Upper lobe of left lung (tissue), 6 donors: ENCODE measurements around the gene MRC2. TPM values are rescaled to one million over a fixed set of nuclear protein-coding genes. Genes with fewer than 3 reads are reported as not detected.

ENCODE experiments used
- ATAC-seq, 2 donors: fragments of 200-7000 bp; cut with Tn5 transposase; one replicate each; pipeline ENCODE4 v1.9.1; 2022; ENCODE audit warnings: mild to moderate bottlenecking in 2 of 2, moderate library complexity in 2 of 2; ENCODE audit not compliant: low FRiP score in 2 of 2
- DNase-seq, 2 donors: peaks; one replicate each; pipeline ENCODE4 v3.0.0-alpha.2; 2019 to 2020
- H3K27ac ChIP-seq, 4 donors: fragments of 200-600 bp; sonication (generic); one replicate each; pipeline ENCODE4 v1.5.1; 2016 to 2019
- H3K27me3 ChIP-seq, 4 donors: fragments of 200-600 bp; sonication (generic); one replicate each; pipeline ENCODE4 v1.5.1; 2017 to 2019
- H3K36me3 ChIP-seq, 4 donors: fragments of 200-600 bp; sonication (generic); one replicate each; pipeline ENCODE4 v1.5.1; 2016 to 2019
- H3K4me1 ChIP-seq, 4 donors: fragments of 200-600 bp; sonication (generic); one replicate each; pipeline ENCODE4 v1.5.1; 2018 to 2019
- H3K4me3 ChIP-seq, 4 donors: fragments of 200-600 bp; sonication (generic); one replicate each; pipeline ENCODE4 v1.5.1; 2017 to 2019; ENCODE audit warnings: mild to moderate bottlenecking in 2 of 4, moderate library complexity in 1 of 4
- H3K9me3 ChIP-seq, 4 donors: fragments of 200-600 bp; sonication (generic); one replicate each; pipeline ENCODE4 v1.5.1; 2018 to 2019
- EP300 ChIP-seq, 4 donors: sonication (generic); formaldehyde crosslinking; IDR thresholded peaks; one replicate each; pipeline ENCODE4 v1.5.1; 2017; ENCODE audit warnings: antibody characterized with exemption in 4 of 4, control low read depth in 2 of 4
- POLR2A ChIP-seq, 4 donors: fragments of 450-650 bp; IDR thresholded peaks; one replicate each; pipeline ENCODE4 v1.5.1; 2016 to 2017; ENCODE audit warnings: antibody characterized with exemption in 4 of 4, mild to moderate bottlenecking in 2 of 4
- POLR2AphosphoS5 ChIP-seq, 2 donors: sonication (generic); formaldehyde crosslinking; IDR thresholded peaks; one replicate each; pipeline ENCODE4 v1.5.1; 2017; ENCODE audit warnings: antibody characterized with exemption in 2 of 2
- WGBS, 2 donors: methylation state at CpG; one replicate each; pipeline ENCODE4 v1.1.5; 2017 to 2018; 5-methylcytosine and 5-hydroxymethylcytosine counted together
- total RNA-seq, 6 donors: library from RNA; depleted of rRNA in 4 of 6; stranded (reverse); fragments of >200 nt in 4 of 6; gene quantifications; one replicate each; pipeline versions ENCODE4 v1.1.0 to v1.2.1, GENCODE V29; 2016 to 2021
- TF ChIP-seq, protein P1 (sequence below), 6 experiments: fragments of 450-650 bp in 4 of 6; fragments of 200-600 bp in 2 of 6; sonication (generic) in 2 of 6; IDR thresholded peaks; one replicate each; pipeline ENCODE4 v1.5.1; 2016 to 2019; ENCODE audit warnings: antibody characterized with exemption in 6 of 6
- donor health status: DM: no; HTN: no; CAD: no; lungs with moderate emphysema.
- donor health status: DM: no; HTN: yes; CAD: no; lungs with severe emphysema.

MRC2 gene
- total RNA-seq, 6 donors from 2014 or later, result 32.1 to 185 (median 116) TPM

DNA sequence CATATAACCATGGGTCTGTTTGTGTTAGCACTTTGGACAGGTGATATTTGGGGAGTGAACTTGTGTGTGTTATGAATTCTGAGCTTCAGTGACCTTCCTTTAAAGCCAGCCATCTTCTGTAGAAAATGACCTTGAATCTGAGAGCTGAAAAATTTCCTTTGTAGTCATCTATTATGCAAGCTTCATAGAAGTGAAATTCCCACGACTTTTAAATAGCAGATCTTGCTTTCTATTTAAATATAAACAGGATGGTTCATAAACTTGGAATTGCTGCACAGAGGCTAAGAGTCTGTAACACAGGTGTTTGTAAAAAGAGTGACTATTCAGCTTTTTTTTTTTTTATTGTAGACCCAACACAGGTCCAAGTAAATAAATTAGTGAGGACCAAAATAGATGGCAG is 95.2 kb downstream of the MRC2 start:
- H3K27me3 ChIP-seq, result no peaks in the 10 kb centered on the region
- H3K4me1 ChIP-seq, result peaks cover 0 to 4% (median 0%) of the 10 kb centered on the region in 4 donors
- ATAC-seq, result no peak
- no peak overlapping the region for H3K4me3 ChIP-seq
- no peak overlapping the region for H3K27ac ChIP-seq
- H3K9me3 ChIP-seq, result no peaks in the 10 kb centered on the region
- 35% methylated on average over 1 of the region's 1 CpG for WGBS, 2 donors
- DNase-seq, result no peak
- H3K36me3 ChIP-seq, result no peaks in the 10 kb centered on the region
- no peak for TF ChIP-seq EP300 (IDR thresholded peaks at IDR 0.05)
- no peak for TF ChIP-seq POLR2AphosphoS5 (IDR thresholded peaks at IDR 0.05)
- TF ChIP-seq, protein P1, sequence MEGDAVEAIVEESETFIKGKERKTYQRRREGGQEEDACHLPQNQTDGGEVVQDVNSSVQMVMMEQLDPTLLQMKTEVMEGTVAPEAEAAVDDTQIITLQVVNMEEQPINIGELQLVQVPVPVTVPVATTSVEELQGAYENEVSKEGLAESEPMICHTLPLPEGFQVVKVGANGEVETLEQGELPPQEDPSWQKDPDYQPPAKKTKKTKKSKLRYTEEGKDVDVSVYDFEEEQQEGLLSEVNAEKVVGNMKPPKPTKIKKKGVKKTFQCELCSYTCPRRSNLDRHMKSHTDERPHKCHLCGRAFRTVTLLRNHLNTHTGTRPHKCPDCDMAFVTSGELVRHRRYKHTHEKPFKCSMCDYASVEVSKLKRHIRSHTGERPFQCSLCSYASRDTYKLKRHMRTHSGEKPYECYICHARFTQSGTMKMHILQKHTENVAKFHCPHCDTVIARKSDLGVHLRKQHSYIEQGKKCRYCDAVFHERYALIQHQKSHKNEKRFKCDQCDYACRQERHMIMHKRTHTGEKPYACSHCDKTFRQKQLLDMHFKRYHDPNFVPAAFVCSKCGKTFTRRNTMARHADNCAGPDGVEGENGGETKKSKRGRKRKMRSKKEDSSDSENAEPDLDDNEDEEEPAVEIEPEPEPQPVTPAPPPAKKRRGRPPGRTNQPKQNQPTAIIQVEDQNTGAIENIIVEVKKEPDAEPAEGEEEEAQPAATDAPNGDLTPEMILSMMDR (IDR thresholded peaks at IDR 0.05), result no peak
- no peak for TF ChIP-seq POLR2A (IDR thresholded peaks at IDR 0.05)

GRCh38 chr17:62723842-62724241 is 96.4 kb downstream of the MRC2 start:
- no peaks in the 10 kb centered on the region for H3K9me3 ChIP-seq
- TF ChIP-seq POLR2AphosphoS5 (IDR thresholded peaks at IDR 0.05), result no peak
- TF ChIP-seq, protein P1 (IDR thresholded peaks at IDR 0.05), result no peak
- TF ChIP-seq POLR2A (IDR thresholded peaks at IDR 0.05), result no peak
- TF ChIP-seq EP300 (IDR thresholded peaks at IDR 0.05), result no peak
- H3K27me3 ChIP-seq, result no peaks in the 10 kb centered on the region
- DNase-seq (no peak), ATAC-seq (no peak)
- no peak overlapping the region for H3K27ac ChIP-seq
- 83 to 86% methylated on average over 7 of the region's 7 CpGs for WGBS, 2 donors
- no peaks in the 10 kb centered on the region for H3K36me3 ChIP-seq
- no peak overlapping the region for H3K4me3 ChIP-seq
- peaks cover 0 to 4% (median 0%) of the 10 kb centered on the region in 4 donors for H3K4me1 ChIP-seq

- peaks cover 0 to 4% (median 0%) of the 10 kb centered on the region in 4 donors for H3K4me1 ChIP-seq
- no peak for DNase-seq
- peak in 1 of 2 donors; percentile 31 for ATAC-seq
- no peak overlapping the region for H3K27ac ChIP-seq
- TF ChIP-seq, protein P1 (IDR thresholded peaks at IDR 0.05), result no peak
- TF ChIP-seq POLR2A (IDR thresholded peaks at IDR 0.05) (no peak), EP300 (IDR thresholded peaks at IDR 0.05) (no peak), POLR2AphosphoS5 (IDR thresholded peaks at IDR 0.05) (no peak)
- no peak overlapping the region for H3K4me3 ChIP-seq
- 51 to 56% methylated on average over 16 of the region's 16 CpGs for WGBS, 2 donors
- H3K27me3 ChIP-seq, result no peaks in the 10 kb centered on the region
- no peaks in the 10 kb centered on the region for H3K36me3 ChIP-seq
- no peaks in the 10 kb centered on the region for H3K9me3 ChIP-seq
Measured at GRCh38 chr17:62724398-62725146, 97.1 kb downstream of the MRC2 start.

DNA sequence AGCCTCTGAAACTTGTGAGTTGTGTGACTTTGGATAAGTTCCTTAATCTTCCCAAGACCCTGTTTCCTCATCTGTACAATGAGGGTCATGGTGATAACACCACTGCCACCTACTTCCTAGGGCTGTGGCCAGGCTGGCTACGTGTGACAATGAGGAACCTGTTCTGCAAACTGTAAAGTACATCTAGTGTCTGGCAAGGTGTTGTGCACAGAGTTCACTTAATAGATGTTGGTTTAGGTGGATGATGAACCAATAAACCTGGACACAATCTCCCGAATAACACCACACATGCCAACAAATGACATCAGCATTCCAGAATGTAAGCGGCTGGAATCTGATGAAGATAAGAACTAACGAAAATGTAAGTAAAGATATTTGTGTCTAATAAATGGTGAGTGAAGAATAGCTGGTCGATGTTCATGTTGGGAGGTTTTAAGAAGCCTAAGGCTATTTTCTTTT is 98.3 kb downstream of the MRC2 start:
- Histone ChIP-seq H3K27me3 (no peaks in the 10 kb centered on the region), H3K36me3 (no peaks in the 10 kb centered on the region), H3K9me3 (no peaks in the 10 kb centered on the region), H3K4me3 (no peak overlapping the region), H3K27ac (no peak overlapping the region), H3K4me1 (peaks cover 0 to 4% (median 0%) of the 10 kb centered on the region in 4 donors)
- DNase-seq (no peak), ATAC-seq (peak in 1 of 2 donors; percentile 19)
- WGBS, 2 donors, result 51 to 52% methylated on average over 5 of the region's 5 CpGs
- TF ChIP-seq POLR2A (IDR thresholded peaks at IDR 0.05) (no peak), POLR2AphosphoS5 (IDR thresholded peaks at IDR 0.05) (no peak), EP300 (IDR thresholded peaks at IDR 0.05) (no peak)
- TF ChIP-seq, protein P1 (IDR thresholded peaks at IDR 0.05), result no peak
